CD4-positive, alpha-beta T cell treated with Interleukin-12 subunit alpha and Interleukin-12 subunit beta, for 1 hour (primary cell): Measurements from ENCODE around the gene KLHDC7B.

ENCODE experiments used
- DNase-seq: peaks from one replicate; pipeline ENCODE4 v3.0.0-alpha.2; 2020

KLHDC7B gene

DNA sequence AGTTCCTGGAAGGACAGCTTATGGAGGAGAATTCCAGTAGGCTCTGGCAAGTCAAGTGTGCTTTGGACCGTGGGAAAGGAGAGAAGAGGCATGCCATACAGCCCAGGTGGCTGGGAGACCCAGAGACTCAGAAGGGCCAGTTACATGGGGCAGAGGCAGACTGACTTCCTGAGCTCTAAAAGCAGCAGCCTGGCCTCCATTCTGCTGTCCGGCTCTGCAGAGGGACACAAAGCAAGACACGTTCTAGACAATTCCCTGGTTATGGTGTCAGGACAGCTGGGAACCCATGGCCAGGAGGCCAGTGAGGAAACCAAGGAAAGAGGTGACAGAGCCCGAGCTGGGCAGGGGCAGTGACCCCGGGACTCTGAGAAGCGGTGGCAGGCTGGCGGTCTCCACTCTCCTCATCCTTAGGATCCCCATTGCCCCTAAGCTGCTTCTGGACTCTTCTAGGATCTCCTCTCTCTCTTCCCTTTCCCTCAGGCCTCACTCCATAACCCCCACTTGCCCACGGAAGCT, 29.8 kb downstream of the KLHDC7B start:
- DNase-seq, result no peak

DNA sequence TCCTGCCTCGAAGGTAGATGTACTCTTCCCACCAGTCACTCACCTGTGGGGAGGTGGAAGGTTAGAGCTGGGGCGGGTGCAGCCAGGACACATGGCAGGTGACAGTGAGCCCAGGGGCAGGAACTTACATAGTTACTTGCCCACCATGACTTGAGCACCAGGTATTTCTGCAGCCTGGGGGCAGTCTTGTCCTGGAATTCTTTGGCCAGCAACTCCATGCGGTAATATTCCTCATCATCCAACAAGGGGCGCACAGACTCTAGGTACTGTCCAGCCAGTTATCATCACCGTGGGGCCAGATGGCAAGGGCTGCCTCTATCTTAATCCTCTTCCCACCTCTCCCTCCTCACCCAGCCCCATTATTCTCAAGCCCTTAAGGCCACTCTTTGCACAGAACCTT, 30.4 kb downstream of the KLHDC7B start:
- DNase-seq, result no peak

DNA sequence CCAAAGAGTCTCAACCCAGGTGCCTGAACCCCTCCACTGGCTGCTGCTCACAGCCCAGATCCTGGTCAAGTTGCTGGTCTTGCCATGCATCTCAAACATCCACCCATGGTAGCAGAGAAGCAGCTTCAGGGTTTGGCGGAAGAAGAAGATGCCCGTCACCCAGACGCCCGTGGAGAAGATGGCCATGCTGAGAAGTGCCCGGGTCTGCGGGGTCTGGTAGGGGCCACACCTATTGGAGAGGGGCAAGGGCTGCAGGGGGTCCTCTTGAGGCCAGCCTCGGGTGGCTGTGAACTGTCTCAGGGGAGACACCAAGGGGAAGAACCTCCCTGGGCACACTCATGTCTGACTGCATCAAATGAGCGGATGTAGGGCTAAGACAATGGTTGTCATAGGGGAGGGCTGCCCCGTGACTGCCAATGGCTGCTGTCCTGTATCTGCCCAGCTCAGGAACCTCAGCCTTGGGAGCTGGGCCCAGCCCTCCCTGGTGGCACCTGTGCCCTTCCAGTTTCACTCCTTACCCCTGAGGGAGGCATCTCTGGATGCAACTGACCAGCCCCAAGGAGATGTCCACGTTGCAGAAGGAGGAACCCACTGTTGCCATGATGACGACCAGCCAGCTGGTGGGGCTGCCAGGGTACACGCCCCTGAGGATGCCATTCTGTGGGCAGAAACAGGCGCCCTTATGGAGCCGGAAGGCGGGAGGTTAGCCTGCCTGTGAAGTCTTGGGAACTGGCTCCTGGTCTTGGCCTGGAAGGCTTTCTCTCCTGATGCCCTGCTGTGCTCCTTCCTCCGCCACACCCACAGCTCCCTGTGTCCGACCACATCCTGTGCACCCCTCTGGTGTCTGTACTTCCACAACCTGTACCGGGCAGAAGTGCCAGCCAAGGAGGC, 31.4 kb downstream of the KLHDC7B start:
- DNase-seq, result no peak

DNA sequence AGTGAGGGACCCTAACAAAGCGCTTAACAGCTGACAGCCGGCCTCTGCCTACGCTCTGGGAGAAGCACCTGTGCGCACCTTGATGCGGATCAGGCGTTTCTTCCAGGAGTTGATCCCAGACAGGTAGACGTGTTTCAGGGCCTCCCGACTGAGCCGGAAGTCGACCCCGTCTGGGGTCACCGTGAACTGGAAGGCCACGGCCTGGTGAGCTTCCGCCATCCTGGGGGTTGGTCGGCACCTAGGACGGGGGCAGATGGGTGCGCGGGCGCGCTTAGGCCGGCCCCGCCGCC, 31.9 kb downstream of the KLHDC7B start:
- DNase-seq, result no peak

DNA sequence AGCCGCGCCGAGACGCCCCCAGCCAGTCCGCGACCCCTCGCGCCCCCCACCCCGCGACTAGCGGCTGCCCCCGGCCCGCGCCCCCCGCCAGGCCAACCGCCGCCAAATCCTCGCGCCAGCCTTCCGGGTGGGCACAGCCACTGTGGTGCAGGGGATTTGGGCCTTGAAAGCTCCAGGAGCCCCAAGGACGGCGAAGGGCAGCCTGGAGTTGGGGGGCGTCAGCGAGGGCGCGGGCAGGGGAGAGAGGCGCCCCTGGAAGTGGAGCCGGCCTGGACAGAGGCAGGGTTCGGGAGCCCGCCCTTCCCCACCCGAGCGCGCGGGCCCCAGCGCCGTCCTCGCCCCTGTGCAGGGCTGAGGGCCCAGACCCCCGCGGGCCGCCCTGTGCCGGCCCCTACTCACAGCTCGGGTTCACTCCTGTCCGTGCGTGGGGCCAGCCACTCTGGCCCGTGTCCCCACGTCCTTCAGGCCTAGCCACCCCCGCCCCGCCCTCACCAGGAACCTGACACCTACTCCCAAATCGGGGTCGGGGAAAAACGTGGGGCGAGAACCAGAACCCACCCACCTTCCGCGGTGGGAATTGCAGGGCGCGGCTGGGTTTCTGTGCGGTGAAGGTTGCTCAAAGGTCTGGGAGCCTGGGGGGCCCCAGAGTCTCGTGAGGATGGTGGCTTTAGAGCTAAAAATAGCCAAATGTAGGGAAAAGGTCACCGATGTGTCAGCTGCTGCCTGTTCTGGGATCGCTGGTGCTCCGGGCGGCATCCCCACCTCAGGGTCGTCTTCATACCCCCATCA, 32.5 kb downstream of the KLHDC7B start, which contains the start of gene CPT1B:
Gene CPT1B (minus strand): TSS at position 441 of the 789 bp plus-strand sequence. CDS start 512 bp downstream, outside the sequence.
- DNase-seq, result no peak

DNA sequence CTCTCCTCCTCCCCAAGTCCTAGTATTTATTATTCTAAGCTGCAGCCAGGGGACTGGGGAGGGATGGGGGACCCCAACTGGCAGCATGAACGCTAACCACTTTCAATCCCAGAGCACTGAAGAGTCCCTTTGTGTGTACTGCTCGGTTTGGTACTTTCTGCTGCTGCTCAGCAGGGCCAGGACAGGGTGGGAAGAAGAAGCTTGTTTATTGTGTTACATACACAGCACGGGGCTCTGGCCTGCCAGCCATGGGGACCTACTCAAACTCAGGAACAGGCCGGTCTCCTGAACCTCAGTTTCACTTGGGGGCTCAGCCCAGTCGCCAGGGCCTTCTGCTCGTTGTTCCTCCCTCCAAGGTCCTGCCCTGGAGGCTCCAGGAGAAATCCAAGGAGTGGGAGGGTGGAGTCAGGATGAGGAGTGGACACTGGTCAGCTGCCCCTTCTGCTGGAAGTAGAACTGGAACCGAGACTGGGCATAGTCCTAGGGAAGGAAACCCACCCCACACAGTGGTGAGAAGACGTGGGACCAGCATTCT, 33.1 kb downstream of the KLHDC7B start:
- DNase-seq, result no peak

DNA sequence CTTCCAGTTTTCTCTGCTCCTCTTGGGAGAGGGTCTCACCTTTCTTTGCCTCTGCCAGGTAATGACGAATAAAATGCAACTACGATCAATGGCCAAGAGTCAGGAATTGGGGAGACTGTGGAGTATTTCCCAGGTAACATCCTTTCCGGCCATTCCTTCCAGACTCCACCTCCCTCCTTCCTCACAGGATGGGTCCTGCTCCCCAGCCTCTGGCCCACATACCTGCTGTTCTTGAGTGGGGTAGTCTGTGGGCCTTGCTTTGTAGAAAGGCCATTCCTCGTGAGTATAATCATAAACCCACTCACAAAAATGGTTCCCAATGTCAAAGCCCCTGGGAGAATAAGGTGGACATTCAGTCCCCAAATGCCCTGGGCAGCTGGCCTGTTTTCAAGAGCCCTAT, 34.1 kb downstream of the KLHDC7B start:
- no peak for DNase-seq

DNA sequence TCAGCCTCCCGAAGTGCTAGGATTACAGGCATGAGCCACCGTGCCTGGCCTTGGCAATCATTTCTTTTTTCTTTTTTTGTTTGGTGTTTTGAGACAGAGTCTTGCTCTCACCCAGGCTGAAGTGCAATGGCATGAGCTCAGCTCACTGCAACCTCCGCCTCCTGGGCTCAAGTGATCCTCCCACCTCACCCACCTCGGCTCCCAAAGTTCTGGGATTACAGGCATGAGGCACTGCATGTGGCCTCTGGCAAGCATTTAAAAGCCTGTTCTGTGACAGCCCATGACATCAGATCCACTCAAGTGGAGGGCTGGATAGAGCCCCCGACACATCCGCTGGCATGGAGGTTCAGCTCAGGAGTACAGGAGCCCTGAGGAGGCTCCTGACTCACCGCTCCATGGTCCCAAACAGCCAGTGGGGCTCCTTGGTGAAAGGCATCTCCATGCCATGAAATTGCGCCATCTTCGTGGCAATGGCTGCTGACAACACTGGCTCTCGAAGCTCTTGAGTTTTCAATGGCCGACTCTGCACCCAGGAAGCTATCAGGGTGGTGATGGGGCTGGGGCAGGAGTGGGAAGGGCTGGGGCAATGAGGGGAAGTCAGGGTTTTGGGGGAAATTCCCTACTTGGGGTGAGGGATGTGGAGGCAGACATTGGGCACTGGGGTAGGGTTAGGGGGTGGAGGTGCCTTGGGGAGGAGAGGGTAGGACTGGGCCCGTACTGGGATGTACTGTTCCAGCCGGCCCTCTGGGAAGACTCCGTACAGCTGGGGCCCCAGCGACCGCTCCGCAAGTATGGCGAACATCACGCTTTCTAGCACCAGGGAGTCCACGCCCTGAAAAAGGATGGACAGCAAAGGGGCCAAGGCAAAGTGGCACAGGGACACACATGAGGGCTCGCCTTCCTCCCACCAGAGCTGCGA, 35.6 kb downstream of the KLHDC7B start:
- no peak for DNase-seq

DNA sequence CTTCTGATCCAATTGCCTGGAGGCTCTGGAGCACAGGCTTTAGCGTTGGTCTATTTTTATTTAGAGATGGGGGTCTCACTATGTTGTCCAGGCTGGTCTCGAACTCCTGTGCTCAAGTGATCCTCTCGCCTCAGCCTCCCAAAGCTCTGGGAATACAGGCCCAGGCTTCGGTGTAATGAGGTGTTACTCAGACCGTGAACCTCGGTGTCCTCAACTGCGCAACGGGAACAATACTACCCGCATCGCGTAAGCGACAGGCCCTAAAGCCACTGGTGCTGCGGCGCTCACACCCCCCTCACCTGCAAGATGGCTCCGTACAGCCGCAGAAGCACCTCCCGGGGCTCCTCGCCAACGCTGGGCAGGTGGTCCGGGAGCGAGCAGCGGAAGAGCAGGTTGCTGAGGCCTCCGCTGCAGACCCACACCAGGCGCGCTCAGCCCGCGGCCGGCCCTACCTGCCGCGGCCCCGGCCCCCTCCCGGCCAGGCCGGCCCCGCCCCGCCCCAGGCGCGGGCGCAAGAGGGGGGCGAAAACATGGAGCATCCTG, 36.3 kb downstream of the KLHDC7B start:
- no peak for DNase-seq

DNA sequence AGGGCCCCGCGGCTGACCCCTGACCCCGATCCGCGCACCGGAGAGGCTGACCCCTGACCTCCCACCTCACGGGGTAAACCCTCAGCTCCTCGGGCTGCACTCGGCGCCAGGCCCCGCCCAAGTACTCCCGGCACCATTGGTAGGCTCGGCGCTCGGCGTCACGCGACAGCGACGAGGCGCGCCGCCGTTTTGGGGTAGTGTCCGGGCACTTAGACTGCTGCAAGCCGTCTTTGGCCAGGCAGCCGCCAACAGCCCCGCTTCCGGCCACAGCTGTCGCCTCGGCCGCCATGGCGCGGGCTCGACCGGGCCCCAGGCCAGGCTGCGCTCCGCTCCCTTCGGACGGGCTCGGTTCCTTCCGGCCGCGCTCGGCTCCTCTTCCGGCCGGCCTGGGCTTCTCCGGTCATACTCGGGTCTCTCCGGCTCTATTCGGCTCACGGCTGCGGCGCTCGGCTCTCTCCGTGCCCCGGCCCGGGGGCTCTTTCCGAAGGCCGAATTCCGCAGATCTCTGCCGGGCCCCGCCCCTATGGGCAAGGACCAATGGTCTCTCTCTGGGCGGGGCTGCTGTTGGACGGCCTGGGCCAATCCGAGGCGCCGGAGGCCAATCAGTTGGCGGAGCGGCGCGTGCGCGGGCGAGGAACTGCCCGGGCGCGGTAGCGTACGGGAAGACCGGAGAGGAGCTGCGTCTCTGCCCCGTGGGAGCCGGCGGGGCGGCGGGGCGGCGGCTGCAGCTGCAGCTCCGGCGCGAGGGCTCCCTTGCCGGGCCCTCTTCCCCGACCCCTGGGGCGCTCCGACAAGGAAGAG, 37.0 kb downstream of the KLHDC7B start, which contains the start of gene CHKB:
Gene CHKB (minus strand): TSS at position 357 of the 801 bp plus-strand sequence. CDS start 68 bp downstream, at position 289.
- DNase-seq, result peak; percentile 98

DNA sequence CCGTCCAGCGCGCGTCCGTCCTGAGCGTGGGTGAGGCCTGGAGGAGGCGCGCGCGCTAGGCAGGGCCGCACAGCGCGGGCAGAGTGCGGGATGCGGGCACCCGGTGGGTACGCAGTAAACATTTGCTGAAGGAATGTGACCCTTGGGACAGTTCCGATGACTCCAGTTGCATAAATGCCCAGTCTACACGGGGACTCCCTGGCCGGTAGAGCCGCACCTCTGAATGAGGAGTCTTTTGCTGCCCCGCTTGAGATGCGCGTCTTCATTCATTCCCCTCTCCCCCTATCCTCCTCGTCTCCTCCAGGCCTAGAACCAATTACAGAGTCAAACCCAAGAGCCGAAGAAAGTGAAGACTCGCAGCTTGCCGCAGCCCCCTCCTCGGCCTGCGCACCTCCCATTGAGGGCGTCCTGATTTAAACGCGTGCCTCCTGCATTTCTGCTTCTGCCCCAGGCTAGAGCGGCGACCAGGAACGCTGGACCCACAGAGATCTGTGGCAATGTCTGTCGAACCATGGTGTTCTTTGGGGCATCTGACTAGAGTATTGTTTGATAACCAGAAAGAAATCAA, 37.7 kb downstream of the KLHDC7B start:
- no peak for DNase-seq

DNA sequence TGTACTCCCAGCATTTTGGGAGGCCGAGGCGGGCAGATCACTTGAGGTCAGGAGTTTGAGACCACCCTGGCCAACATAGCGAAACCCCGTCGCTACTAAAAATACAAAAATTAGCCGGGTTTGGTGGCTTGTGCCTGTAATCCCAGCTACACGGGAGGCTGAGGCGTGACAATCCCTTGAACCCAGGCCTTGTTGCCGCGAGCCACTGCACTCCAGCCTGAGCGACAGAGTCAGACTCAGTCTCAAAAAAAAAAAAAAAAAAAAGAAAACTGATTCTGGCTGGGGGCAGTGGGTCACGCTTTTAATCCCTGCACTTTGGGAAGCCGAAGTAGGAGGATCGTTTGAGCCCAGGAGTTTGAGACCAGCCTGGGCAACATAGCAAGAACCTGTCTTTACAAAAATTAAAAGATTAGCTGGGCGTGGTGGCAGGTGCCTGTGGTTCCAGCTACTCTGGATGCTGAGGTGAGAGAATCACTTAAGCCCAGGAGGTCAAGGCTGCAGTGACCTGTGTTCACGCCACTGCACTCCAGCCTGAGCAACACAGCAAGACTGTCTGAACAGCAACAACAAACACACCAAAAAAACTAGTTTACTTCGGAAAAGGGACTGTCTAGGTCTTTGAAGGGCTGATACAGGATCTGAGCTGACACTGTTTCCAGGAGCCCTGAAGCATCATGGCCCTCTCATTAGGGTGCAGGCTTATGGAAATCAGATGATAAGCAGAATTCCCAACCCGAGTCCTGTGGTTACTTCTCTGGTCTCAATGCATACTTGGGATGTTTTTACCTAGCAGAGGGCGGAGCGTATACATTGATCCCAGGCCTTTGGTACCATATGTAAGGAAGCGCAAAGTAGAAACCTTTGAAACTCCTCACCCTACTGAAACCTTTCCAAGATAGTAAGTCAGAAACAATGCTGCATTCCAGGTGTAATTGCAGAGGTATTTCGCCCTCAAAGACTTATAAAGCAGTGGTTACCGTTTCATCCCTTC, 38.7 kb downstream of the KLHDC7B start:
- no peak for DNase-seq

DNA sequence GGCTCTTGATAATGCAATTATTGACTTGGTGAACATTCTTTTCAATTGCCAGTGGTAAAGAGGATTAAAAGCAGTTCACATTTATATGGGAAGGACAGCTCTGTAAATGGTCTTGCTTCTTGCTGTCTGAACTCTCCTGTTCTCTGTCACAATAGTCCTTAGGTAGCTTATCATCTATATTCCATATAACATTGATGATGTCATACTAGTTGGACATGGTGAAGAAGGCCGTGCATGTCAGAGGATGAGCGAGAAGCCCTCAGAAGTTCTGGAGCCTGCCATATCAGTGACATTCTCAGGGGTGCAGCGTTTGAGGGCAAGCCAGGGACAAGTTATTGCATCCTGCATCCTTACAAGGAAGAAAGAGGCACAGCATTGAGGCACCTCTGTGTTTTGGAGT, 39.5 kb downstream of the KLHDC7B start:
- DNase-seq, result no peak

DNA sequence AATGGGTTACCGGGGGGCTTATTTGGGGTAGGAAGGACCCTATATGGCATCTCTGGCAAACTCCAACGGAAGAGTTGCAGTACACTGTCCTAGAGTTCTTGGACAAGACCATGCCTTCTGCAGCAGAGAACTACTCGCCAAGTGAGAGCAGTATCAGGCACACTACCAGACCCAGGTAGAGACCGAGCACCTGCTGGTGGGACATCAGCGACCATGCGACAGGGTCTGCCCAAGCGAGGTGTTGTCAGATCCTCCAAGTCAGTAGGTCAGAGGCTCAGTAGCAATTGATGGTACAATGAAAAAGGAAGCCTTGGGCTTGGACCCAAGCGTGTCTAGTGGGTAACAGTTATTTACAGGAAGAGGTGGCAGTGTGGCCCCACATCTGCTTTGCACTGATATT, 40.1 kb downstream of the KLHDC7B start:
- DNase-seq, result no peak

DNA sequence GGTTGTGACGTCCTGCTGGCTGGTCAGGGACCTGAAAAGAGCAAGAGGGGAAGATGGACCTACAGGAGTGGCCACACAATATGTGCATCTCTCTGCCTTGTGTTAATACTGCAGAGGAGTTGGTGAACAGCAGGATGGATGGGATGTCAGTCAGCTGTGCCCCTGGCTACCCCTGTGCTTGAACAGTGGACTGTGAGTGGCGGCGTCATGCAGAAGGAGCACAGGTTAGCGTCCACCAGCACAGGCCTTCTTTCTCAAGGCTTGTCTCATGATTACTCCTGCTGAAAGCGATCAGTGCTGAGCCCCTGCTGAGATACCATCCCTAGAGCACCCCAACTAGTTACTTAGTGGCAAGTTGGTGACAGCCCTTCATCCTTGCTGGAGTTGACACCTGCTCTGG, 40.7 kb downstream of the KLHDC7B start:
- no peak for DNase-seq

DNA sequence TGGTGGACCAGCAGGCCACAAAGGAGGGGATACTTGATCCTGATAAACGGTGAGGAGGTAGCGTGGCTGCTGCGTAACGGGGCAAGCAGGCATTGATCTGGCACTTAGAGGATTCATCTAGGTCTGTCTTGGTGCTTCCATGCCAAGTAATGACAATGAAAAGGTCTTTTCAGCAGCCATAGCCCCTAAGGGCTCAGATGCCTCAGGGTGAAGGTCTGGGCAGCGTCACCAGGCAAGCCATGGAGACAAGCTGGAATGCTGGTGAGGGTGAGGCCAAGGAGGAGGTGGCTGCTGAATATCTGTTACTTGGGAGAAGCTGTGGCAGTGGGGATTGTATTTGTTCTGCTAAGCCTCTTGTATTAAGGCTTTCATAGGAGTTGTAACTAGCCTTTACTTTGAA, 41.7 kb downstream of the KLHDC7B start:
- no peak for DNase-seq

DNA sequence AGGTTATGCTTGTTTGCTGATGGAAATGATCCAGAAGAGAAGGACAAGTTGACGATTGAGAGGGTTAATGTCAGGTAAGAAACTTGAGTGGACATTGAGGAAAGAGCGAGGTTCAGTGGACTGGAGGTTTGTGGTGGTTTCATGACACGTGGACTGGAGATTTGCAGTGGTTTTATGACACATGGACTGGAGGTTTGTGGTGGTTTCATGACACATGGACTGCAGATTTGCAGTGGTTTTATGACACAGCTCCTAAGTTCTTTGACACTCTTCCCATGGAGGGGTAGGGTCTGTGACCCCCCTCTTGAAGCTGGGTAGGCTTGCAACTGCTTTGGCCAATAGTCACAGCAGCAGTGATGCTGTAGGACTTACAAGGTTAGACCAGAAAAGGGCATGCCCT, 49.5 kb downstream of the KLHDC7B start:
- DNase-seq, result no peak

DNA sequence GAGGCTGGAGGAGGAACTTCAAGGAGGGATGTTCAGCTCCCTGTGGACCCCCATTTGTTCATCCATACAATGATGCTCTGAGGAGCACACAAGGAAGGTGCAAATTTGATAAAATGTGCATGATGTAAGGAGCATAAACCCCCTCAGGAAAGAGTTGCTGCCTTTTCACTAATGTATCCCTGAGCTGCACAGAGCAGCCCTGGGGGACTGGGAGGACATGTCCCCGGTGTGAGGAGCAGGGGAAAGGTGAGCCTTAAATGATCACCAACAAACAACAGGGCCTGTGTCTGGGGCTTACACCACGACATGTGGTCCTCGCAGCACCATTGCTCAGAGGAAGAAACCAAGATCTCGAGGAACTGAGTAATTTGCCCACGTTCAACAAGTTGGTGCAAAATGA, 51.4 kb downstream of the KLHDC7B start:
- no peak for DNase-seq

DNA sequence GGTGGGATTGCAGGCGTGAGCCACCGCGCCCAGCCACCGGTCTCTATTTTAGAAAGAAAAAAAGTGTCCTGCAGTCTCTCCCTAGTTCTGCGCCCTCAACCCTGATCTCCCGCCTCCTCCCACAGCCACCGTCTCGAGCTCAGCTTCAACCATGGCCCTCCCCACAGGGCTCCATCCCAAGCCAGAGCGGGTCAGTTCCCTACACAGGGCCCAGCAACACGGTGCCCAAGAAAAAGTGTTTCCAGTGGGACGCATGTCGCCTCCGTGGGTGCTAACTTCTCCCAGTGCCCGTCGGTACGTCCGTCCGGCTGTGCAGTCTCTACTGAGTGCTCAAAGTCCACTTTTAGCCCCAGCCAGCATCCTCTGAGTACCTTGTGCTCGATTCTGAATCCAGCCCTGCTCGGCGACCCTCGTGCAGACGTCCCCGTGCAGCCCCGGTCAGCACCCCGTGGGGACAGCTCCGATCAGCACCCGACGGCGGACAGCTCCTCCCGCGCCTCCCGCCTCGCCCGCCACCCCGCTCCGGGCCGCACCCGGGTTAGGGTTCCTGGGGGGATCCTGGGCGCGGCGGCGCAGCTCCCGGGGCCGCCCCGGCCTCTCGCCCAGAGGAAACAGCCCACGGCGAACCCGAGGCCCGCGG, 54.2 kb downstream of the KLHDC7B start:
- peak; percentile 65 for DNase-seq
